GM18867 (cell line): ENCODE results near the gene CMTM4.
"Not testable (repeated sequence)": the region's sequence is repeated elsewhere in the genome, so short reads cannot be mapped to it uniquely, and the experiment has no call there.

Experiments used
- ATAC-seq: cut with Tn5 transposase; IDR thresholded peaks from one replicate; pipeline ENCODE4 v1.9.1; 2021; ENCODE audit warnings: mild to moderate bottlenecking, moderate library complexity; ENCODE audit not compliant: unreplicated experiment

The CMTM4 gene

GRCh38 chr16:66617728-66618127, 78.8 kb downstream of the CMTM4 start:
- no peak for ATAC-seq

GRCh38 chr16:66617010-66617434, 79.5 kb downstream of the CMTM4 start:
- ATAC-seq = no peak

GRCh38 chr16:66616592-66616991, 80.0 kb downstream of the CMTM4 start:
- no peak for ATAC-seq

- ATAC-seq = no peak
Observed at GRCh38 chr16:66616169-66616568, 80.4 kb downstream of the CMTM4 start.

GRCh38 chr16:66614161-66614802, 82.3 kb downstream of the CMTM4 start:
- ATAC-seq = no peak

GRCh38 chr16:66612422-66612821, 84.1 kb downstream of the CMTM4 start:
- no peak for ATAC-seq

- ATAC-seq = not testable (repeated sequence)
Observed at GRCh38 chr16:66611911-66612310, 84.6 kb downstream of the CMTM4 start.

- no peak for ATAC-seq
Observed at GRCh38 chr16:66610111-66610820, 86.3 kb downstream of the CMTM4 start.

GRCh38 chr16:66609139-66609510, 87.4 kb downstream of the CMTM4 start:
- no peak for ATAC-seq

- peak; percentile 43 for ATAC-seq
Observed at GRCh38 chr16:66608241-66609138, 88.1 kb downstream of the CMTM4 start.

- ATAC-seq = peak; percentile 49
Observed at GRCh38 chr16:66605979-66606751, 90.4 kb downstream of the CMTM4 start.

- peak; percentile 18 for ATAC-seq
Observed at GRCh38 chr16:66605177-66605978, 91.2 kb downstream of the CMTM4 start.

- peak; percentile 43 for ATAC-seq
Observed at GRCh38 chr16:66604376-66605176, 92.0 kb downstream of the CMTM4 start, which contains the start of gene CMTM3. Gene CMTM3, plus strand, starts transcription at chr16:66604704. Its CDS starts 102 bp downstream, at chr16:66604806.

GRCh38 chr16:66603537-66604375, 92.8 kb downstream of the CMTM4 start:
- ATAC-seq = peak; percentile 29

- no peak for ATAC-seq
Observed at GRCh38 chr16:66601471-66601870, 95.1 kb downstream of the CMTM4 start.

GRCh38 chr16:66600477-66600876, 96.1 kb downstream of the CMTM4 start:
- no peak for ATAC-seq

- ATAC-seq = no peak
Observed at GRCh38 chr16:66599726-66600125, 96.8 kb downstream of the CMTM4 start.

GRCh38 chr16:66598111-66598510, 98.4 kb downstream of the CMTM4 start:
- no peak for ATAC-seq
